ENCODE data around the gene GCC2. TPM values are rescaled to one million over a fixed set of nuclear protein-coding genes. Genes with fewer than 3 reads are reported as not detected.
"Not testable (repeated sequence)": the region's sequence is repeated elsewhere in the genome, so short reads cannot be mapped to it uniquely, and the experiment has no call there.

GCC2 gene
- total and polyA plus RNA-seq, 2 donors from 2014 or later = 9.5 to 74.5 TPM

- H3K4me3 ChIP-seq (ENCODE audit: low read length in 3 of 3) = no peak overlapping the region
- no peaks in the 10 kb centered on the region for H3K27me3 ChIP-seq (ENCODE audit: control insufficient read depth, insufficient read depth, low read length)
- no peak for FAIRE-seq
- intact Hi-C loops (cut with DNase I) = no loop called here
- DNase-seq = no peak
- no peak overlapping the region for H3K27ac ChIP-seq (ENCODE audit: low read depth in 2 of 2, low read length in 2 of 2)
- H3K9me3 ChIP-seq (ENCODE audit: control insufficient read depth in 2 of 3, insufficient read depth in 1 of 3, low read length in 3 of 3) = no peaks in the 10 kb centered on the region
- no peaks in the 10 kb centered on the region for H3K4me1 ChIP-seq (ENCODE audit: control insufficient read depth in 2 of 3, insufficient read depth in 2 of 3, low read depth in 1 of 3, low read length in 3 of 3)
- H3K36me3 ChIP-seq (ENCODE audit: control insufficient read depth in 2 of 3, insufficient read depth in 3 of 3, low read length in 3 of 3) = peaks cover 4 to 46% (median 8%) of the 10 kb centered on the region in 3 donors
- TF ChIP-seq CTCF (IDR thresholded peaks at IDR 0.05; ENCODE audit: borderline replicate concordance, extremely low read depth, insufficient read depth) = no peak
- H3K9ac ChIP-seq (ENCODE audit: low read length in 3 of 3) = no peak overlapping the region
Measured at GRCh38 chr2:108490506-108491122, 41.6 kb downstream of the GCC2 start.

- Histone ChIP-seq H3K4me1 (ENCODE audit: control insufficient read depth in 2 of 3, insufficient read depth in 2 of 3, low read depth in 1 of 3, low read length in 3 of 3) (no peaks in the 10 kb centered on the region), H3K27ac (ENCODE audit: low read depth in 2 of 2, low read length in 2 of 2) (no peak overlapping the region), H3K36me3 (ENCODE audit: control insufficient read depth in 2 of 3, insufficient read depth in 3 of 3, low read length in 3 of 3) (peaks cover 4 to 40% (median 8%) of the 10 kb centered on the region in 3 donors), H3K9ac (ENCODE audit: low read length in 3 of 3) (no peak overlapping the region), H3K9me3 (ENCODE audit: control insufficient read depth in 2 of 3, insufficient read depth in 1 of 3, low read length in 3 of 3) (no peaks in the 10 kb centered on the region), H3K27me3 (ENCODE audit: control insufficient read depth, insufficient read depth, low read length) (no peaks in the 10 kb centered on the region), H3K4me3 (ENCODE audit: low read length in 3 of 3) (no peak overlapping the region)
- DNase-seq (no peak), FAIRE-seq (no peak)
- intact Hi-C loops (cut with DNase I) = no loop called here
- no peak for TF ChIP-seq CTCF (IDR thresholded peaks at IDR 0.05; ENCODE audit: borderline replicate concordance, extremely low read depth, insufficient read depth)
Measured at GRCh38 chr2:108491848-108492247, 42.8 kb downstream of the GCC2 start.

- DNase-seq (no peak), FAIRE-seq (no peak)
- Histone ChIP-seq H3K9me3 (ENCODE audit: control insufficient read depth in 2 of 3, insufficient read depth in 1 of 3, low read length in 3 of 3) (no peaks in the 10 kb centered on the region), H3K4me1 (ENCODE audit: control insufficient read depth in 2 of 3, insufficient read depth in 2 of 3, low read depth in 1 of 3, low read length in 3 of 3) (no peaks in the 10 kb centered on the region), H3K36me3 (ENCODE audit: control insufficient read depth in 2 of 3, insufficient read depth in 3 of 3, low read length in 3 of 3) (peaks cover 4 to 39% (median 8%) of the 10 kb centered on the region in 3 donors), H3K27ac (ENCODE audit: low read depth in 2 of 2, low read length in 2 of 2) (no peak overlapping the region), H3K4me3 (ENCODE audit: low read length in 3 of 3) (no peak overlapping the region), H3K27me3 (ENCODE audit: control insufficient read depth, insufficient read depth, low read length) (no peaks in the 10 kb centered on the region), H3K9ac (ENCODE audit: low read length in 3 of 3) (no peak overlapping the region)
- intact Hi-C loops (cut with DNase I) = no loop called here
- no peak for TF ChIP-seq CTCF (IDR thresholded peaks at IDR 0.05; ENCODE audit: borderline replicate concordance, extremely low read depth, insufficient read depth)
Measured at GRCh38 chr2:108492364-108492763, 43.4 kb downstream of the GCC2 start.

- H3K9me3 ChIP-seq (ENCODE audit: control insufficient read depth in 2 of 3, insufficient read depth in 1 of 3, low read length in 3 of 3); H3K9ac ChIP-seq (ENCODE audit: low read length in 3 of 3); H3K27me3 ChIP-seq (ENCODE audit: control insufficient read depth, insufficient read depth, low read length); H3K4me1 ChIP-seq (ENCODE audit: control insufficient read depth in 2 of 3, insufficient read depth in 2 of 3, low read depth in 1 of 3, low read length in 3 of 3); H3K27ac ChIP-seq (ENCODE audit: low read depth in 2 of 2, low read length in 2 of 2); FAIRE-seq; intact Hi-C loops (cut with DNase I); H3K4me3 ChIP-seq (ENCODE audit: low read length in 3 of 3); DNase-seq: not testable (repeated sequence)
- peaks cover 4 to 14% (median 5%) of the 10 kb centered on the region in 3 donors for H3K36me3 ChIP-seq (ENCODE audit: control insufficient read depth in 2 of 3, insufficient read depth in 3 of 3, low read length in 3 of 3)
Measured at GRCh38 chr2:108496167-108496566, 47.2 kb downstream of the GCC2 start.

GRCh38 chr2:108507620-108508019 lies 58.6 kb downstream of the GCC2 start:
- intact Hi-C loops (cut with DNase I); H3K36me3 ChIP-seq (ENCODE audit: control insufficient read depth in 2 of 3, insufficient read depth in 3 of 3, low read length in 3 of 3); FAIRE-seq; DNase-seq; H3K9me3 ChIP-seq (ENCODE audit: control insufficient read depth in 2 of 3, insufficient read depth in 1 of 3, low read length in 3 of 3); H3K4me3 ChIP-seq (ENCODE audit: low read length in 3 of 3); H3K9ac ChIP-seq (ENCODE audit: low read length in 3 of 3); H3K27ac ChIP-seq (ENCODE audit: low read depth in 2 of 2, low read length in 2 of 2); H3K27me3 ChIP-seq (ENCODE audit: control insufficient read depth, insufficient read depth, low read length); H3K4me1 ChIP-seq (ENCODE audit: control insufficient read depth in 2 of 3, insufficient read depth in 2 of 3, low read depth in 1 of 3, low read length in 3 of 3): not testable (repeated sequence)

- FAIRE-seq; H3K9me3 ChIP-seq (ENCODE audit: control insufficient read depth in 2 of 3, insufficient read depth in 1 of 3, low read length in 3 of 3); H3K4me1 ChIP-seq (ENCODE audit: control insufficient read depth in 2 of 3, insufficient read depth in 2 of 3, low read depth in 1 of 3, low read length in 3 of 3); H3K36me3 ChIP-seq (ENCODE audit: control insufficient read depth in 2 of 3, insufficient read depth in 3 of 3, low read length in 3 of 3); H3K27ac ChIP-seq (ENCODE audit: low read depth in 2 of 2, low read length in 2 of 2); DNase-seq; H3K4me3 ChIP-seq (ENCODE audit: low read length in 3 of 3); H3K9ac ChIP-seq (ENCODE audit: low read length in 3 of 3); intact Hi-C loops (cut with DNase I); H3K27me3 ChIP-seq (ENCODE audit: control insufficient read depth, insufficient read depth, low read length): not testable (repeated sequence)
Measured at GRCh38 chr2:108512431-108512830, 63.4 kb downstream of the GCC2 start.

All from kidney (tissue), 14 donors.